Sigmoid colon (tissue), 7 donors: Measurements from ENCODE around the gene TXNL1. TPM values are rescaled to one million over a fixed set of nuclear protein-coding genes. Genes with fewer than 3 reads are reported as not detected.

Experiments used
- DNase-seq: peaks from one replicate; pipeline ENCODE4 v3.0.0-alpha.2; 2019
- H3K27ac ChIP-seq, 4 donors: fragments of 200-600 bp; sonication (generic); one replicate each; pipeline ENCODE4 v1.5.1; 2016 to 2019; ENCODE audit warnings: mild to moderate bottlenecking in 1 of 4
- H3K27me3 ChIP-seq, 3 donors: fragments of 200-600 bp; sonication (generic); one replicate each; pipeline ENCODE4 v1.5.1; 2019; ENCODE audit warnings: mild to moderate bottlenecking in 1 of 3
- H3K36me3 ChIP-seq, 4 donors: fragments of 200-600 bp; sonication (generic); one replicate each; pipeline ENCODE4 v1.5.1; 2016 to 2019
- H3K4me1 ChIP-seq, 4 donors: fragments of 200-600 bp; sonication (generic); one replicate each; pipeline ENCODE4 v1.5.1; 2017 to 2019
- H3K4me3 ChIP-seq, 4 donors: fragments of 200-600 bp; sonication (generic); one replicate each; pipeline ENCODE4 v1.5.1; 2017 to 2019; ENCODE audit warnings: mild to moderate bottlenecking in 2 of 4, moderate library complexity in 1 of 4
- H3K9me3 ChIP-seq, 4 donors: fragments of 200-600 bp in 3 of 4; sonication (generic) in 3 of 4; one replicate each; pipeline versions ENCODE4 v1.5.1 to v1.6.1; 2013 to 2019
- CTCF ChIP-seq, 4 experiments: fragments of 450-650 bp in 3 of 4; fragments of 200-600 bp in 1 of 4; IDR thresholded peaks; one replicate each; pipeline ENCODE4 v1.5.1; 2016 to 2019; ENCODE audit warnings: antibody characterized with exemption in 4 of 4, mild to moderate bottlenecking in 3 of 4, moderate library complexity in 2 of 4
- EP300 ChIP-seq, 4 donors: sonication (generic); formaldehyde crosslinking; IDR thresholded peaks; one replicate each; pipeline ENCODE4 v1.6.1; 2017; ENCODE audit warnings: antibody characterized with exemption in 4 of 4
- POLR2A ChIP-seq, 2 donors: fragments of 450-650 bp; IDR thresholded peaks; one replicate each; pipeline ENCODE4 v1.6.1; 2016; ENCODE audit warnings: antibody characterized with exemption in 2 of 2, mild to moderate bottlenecking in 2 of 2, moderate library complexity in 2 of 2
- POLR2AphosphoS5 ChIP-seq, 4 donors: sonication (generic); formaldehyde crosslinking; IDR thresholded peaks; one replicate each; pipeline ENCODE4 v1.6.1; 2017; ENCODE audit warnings: antibody characterized with exemption in 4 of 4
- WGBS, 2 donors: extraction: QIAGEN DNeasy Blood & Tissue Kit; methylation state at CpG; one replicate each; pipeline ENCODE4 v1.1.7; 2013; 5-methylcytosine and 5-hydroxymethylcytosine counted together
- intact Hi-C: fragments of 100-400 bp; cut with DNase I; formaldehyde crosslinking; loops from one replicate; pipeline ENCODE4 v1.15.1; 2023
- polyA plus RNA-seq, 3 donors: library from polyadenylated mRNA; stranded (reverse); fragments of 200-250 nt; gene quantifications; one replicate each; pipeline ENCODE4 v1.2.3, GENCODE V29; 2013
- total RNA-seq, 4 donors: library from RNA; depleted of rRNA; stranded (reverse); fragments of >200 nt; gene quantifications; one replicate each; pipeline ENCODE4 v1.1.0, GENCODE V29; 2016
- donor health status: healthy with polysubstance abuse.
- donor health status: Bipolar disorder and iron deficiency.
- donor health status: healthy.

Gene TXNL1
- total and polyA plus RNA-seq, 7 donors: 39.8 to 79.1 (median 47.9) TPM

DNA sequence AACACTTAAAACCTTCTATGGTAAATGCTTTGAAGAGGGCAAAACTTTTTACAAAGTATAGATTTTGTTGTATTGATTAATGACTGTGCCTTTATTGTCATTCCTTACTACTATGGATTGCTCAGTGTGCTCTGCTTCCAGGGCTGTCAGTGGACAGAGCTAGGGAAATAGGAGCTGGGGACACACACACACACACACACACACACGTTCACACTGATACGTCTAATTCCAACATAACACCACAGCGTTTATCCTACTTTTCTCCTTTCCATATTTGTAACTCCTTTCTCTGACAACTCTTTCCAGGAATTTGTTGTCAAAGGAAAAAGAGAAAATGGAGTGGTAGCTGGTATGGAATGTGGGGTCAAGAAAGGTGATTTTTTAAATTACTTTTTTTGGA is 34.6 kb upstream of the TXNL1 start:
- no peak overlapping the region for H3K4me3 ChIP-seq
- no peak for DNase-seq
- H3K27me3 ChIP-seq: no peaks in the 10 kb centered on the region
- no peak for TF ChIP-seq POLR2AphosphoS5 (IDR thresholded peaks at IDR 0.05)
- TF ChIP-seq POLR2A (IDR thresholded peaks at IDR 0.05): no peak
- no peak for TF ChIP-seq EP300 (IDR thresholded peaks at IDR 0.05)
- no peaks in the 10 kb centered on the region for H3K36me3 ChIP-seq
- WGBS, 2 donors: 89 to 91% methylated on average over 3 of the region's 3 CpGs
- peaks cover 0 to 8% (median 8%) of the 10 kb centered on the region in 4 donors for H3K4me1 ChIP-seq
- H3K9me3 ChIP-seq: no peaks in the 10 kb centered on the region
- intact Hi-C loops: no loop called here
- H3K27ac ChIP-seq: no peak overlapping the region

GRCh38 chr18:56672391-56672790 is 34.0 kb upstream of the TXNL1 start:
- no peak for TF ChIP-seq EP300 (IDR thresholded peaks at IDR 0.05)
- no peak for TF ChIP-seq POLR2AphosphoS5 (IDR thresholded peaks at IDR 0.05)
- no peak for TF ChIP-seq CTCF (IDR thresholded peaks at IDR 0.05)
- H3K36me3 ChIP-seq: no peaks in the 10 kb centered on the region
- H3K4me1 ChIP-seq: peaks cover 0 to 8% (median 8%) of the 10 kb centered on the region in 4 donors
- DNase-seq: no peak
- intact Hi-C loops: no loop called here
- no peaks in the 10 kb centered on the region for H3K27me3 ChIP-seq
- H3K4me3 ChIP-seq: no peak overlapping the region
- H3K9me3 ChIP-seq: no peaks in the 10 kb centered on the region
- H3K27ac ChIP-seq: no peak overlapping the region
- WGBS, 2 donors: 81 to 84% methylated on average over 8 of the region's 8 CpGs

DNA sequence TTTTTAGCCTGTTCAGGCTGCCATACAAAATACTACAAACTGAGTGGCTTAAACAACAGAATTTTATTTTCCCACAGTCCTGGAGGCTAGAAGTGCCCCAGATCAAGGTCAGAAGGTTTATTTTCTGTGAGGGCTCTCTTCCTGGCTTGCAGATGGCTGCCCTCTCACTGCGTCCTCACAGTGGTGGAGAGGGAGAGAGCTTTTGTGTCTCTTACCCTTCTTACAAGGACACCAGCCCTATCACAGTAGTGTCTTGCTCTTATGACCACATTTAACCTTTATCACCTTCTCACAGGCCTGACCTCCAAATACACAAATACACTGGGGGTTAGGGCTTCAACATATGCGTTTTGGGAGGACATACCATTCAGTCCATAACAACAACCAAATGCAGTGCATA is 24.5 kb upstream of the TXNL1 start:
- intact Hi-C loops: no loop called here
- TF ChIP-seq EP300 (IDR thresholded peaks at IDR 0.05): no peak
- TF ChIP-seq POLR2AphosphoS5 (IDR thresholded peaks at IDR 0.05): no peak
- TF ChIP-seq POLR2A (IDR thresholded peaks at IDR 0.05): no peak
- no peak for TF ChIP-seq CTCF (IDR thresholded peaks at IDR 0.05)
- WGBS, 2 donors: 22 to 77% methylated on average over 2 of the region's 2 CpGs
- no peaks in the 10 kb centered on the region for H3K9me3 ChIP-seq
- no peak overlapping the region for H3K27ac ChIP-seq
- no peaks in the 10 kb centered on the region for H3K27me3 ChIP-seq
- H3K4me3 ChIP-seq: no peak overlapping the region
- no peak for DNase-seq
- no peaks in the 10 kb centered on the region for H3K36me3 ChIP-seq
- peaks cover 0 to 2% (median 0%) of the 10 kb centered on the region in 4 donors for H3K4me1 ChIP-seq

DNA sequence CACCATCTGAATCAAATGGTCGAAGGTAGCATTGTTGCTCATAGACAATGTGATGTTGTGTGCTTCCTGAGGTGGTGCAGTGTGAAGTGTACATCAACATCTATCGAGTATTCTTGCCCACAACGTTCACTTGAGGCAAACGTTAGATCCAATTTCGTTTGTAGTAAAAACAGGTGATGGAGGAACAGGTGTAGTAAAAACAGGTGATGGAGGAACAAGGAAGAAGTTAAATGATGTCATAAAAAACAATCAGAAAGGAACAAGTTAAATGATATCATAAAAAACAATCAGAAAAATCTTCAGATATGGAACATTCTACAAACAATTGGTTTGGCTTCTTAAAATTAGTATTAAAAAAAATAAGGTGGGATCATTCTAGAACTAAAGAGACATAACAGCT is 24.1 kb upstream of the TXNL1 start:
- intact Hi-C loops: no loop called here
- no peak for TF ChIP-seq EP300 (IDR thresholded peaks at IDR 0.05)
- no peak for TF ChIP-seq POLR2AphosphoS5 (IDR thresholded peaks at IDR 0.05)
- TF ChIP-seq CTCF (IDR thresholded peaks at IDR 0.05): no peak
- no peak for TF ChIP-seq POLR2A (IDR thresholded peaks at IDR 0.05)
- H3K36me3 ChIP-seq: no peaks in the 10 kb centered on the region
- 17 to 77% methylated on average over 5 of the region's 5 CpGs for WGBS, 2 donors
- no peak overlapping the region for H3K27ac ChIP-seq
- H3K27me3 ChIP-seq: no peaks in the 10 kb centered on the region
- H3K9me3 ChIP-seq: no peaks in the 10 kb centered on the region
- H3K4me1 ChIP-seq: peaks cover 0 to 2% (median 0%) of the 10 kb centered on the region in 4 donors
- DNase-seq: no peak
- H3K4me3 ChIP-seq: no peak overlapping the region

DNA sequence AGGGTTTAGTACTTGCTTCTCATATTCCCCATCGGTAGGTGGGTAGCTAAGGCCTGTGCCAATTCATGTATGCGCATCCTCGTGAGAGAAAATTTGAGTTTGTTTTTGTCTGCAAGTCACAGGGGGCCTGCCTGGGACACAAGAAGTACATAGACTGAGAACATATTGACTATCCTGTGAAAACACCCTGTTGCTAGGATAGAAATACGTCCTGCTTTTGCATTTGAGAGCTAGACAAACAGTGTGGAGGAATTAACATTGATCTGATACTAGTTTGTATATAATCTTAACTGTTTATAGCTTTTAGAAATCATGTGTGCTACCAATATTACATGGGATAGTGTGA is 23.6 kb upstream of the TXNL1 start:
- WGBS, 2 donors: 11 to 34% methylated on average over 4 of the region's 4 CpGs
- Histone ChIP-seq H3K27me3 (no peaks in the 10 kb centered on the region), H3K4me3 (no peak overlapping the region), H3K27ac (no peak overlapping the region), H3K36me3 (no peaks in the 10 kb centered on the region), H3K4me1 (peaks cover 0 to 2% (median 0%) of the 10 kb centered on the region in 4 donors), H3K9me3 (no peaks in the 10 kb centered on the region)
- TF ChIP-seq POLR2A (IDR thresholded peaks at IDR 0.05): no peak
- no peak for TF ChIP-seq EP300 (IDR thresholded peaks at IDR 0.05)
- TF ChIP-seq CTCF (IDR thresholded peaks at IDR 0.05): no peak
- TF ChIP-seq POLR2AphosphoS5 (IDR thresholded peaks at IDR 0.05): no peak
- intact Hi-C loops: no loop called here
- DNase-seq: no peak
